Measurements from ENCODE around the gene RPP25.
"Not testable (repeated sequence)": the region's sequence is repeated elsewhere in the genome, so short reads cannot be mapped to it uniquely, and the experiment has no call there.

The RPP25 gene

DNA sequence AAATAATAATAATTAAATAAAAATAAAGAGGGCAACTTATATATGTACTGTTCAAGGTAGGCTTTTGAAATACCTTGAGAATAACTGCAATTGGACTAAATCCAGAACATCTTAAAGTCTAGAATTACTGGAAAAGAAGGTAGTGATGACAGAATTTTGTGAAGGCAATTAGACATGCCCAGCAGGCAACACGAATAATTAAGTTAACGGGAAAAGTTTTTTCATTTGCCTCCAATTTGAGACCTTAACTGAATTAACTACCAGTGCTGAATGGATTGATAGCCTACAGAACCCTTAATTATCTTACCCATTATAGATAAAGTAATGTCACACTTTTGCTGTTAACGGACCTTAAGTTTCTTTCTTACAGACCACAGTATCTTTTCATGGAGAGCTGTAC, 32.0 kb downstream of the RPP25 start:
- TF ChIP-seq SP7 (tag by site-specific recombination; IDR thresholded peaks at IDR 0.05), result peak; percentile 60
- no peak for TF ChIP-seq ZSCAN18 (tag by site-specific recombination; IDR thresholded peaks at IDR 0.05)
- TF ChIP-seq, protein P1, sequence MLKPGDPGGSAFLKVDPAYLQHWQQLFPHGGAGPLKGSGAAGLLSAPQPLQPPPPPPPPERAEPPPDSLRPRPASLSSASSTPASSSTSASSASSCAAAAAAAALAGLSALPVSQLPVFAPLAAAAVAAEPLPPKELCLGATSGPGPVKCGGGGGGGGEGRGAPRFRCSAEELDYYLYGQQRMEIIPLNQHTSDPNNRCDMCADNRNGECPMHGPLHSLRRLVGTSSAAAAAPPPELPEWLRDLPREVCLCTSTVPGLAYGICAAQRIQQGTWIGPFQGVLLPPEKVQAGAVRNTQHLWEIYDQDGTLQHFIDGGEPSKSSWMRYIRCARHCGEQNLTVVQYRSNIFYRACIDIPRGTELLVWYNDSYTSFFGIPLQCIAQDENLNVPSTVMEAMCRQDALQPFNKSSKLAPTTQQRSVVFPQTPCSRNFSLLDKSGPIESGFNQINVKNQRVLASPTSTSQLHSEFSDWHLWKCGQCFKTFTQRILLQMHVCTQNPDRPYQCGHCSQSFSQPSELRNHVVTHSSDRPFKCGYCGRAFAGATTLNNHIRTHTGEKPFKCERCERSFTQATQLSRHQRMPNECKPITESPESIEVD (tag by site-specific recombination; IDR thresholded peaks at IDR 0.05), result peak; percentile 61; the same call in 1 of the 2 replicates
- Histone ChIP-seq H3K4me1 (ENCODE audit: control insufficient read depth, insufficient read depth, low read length) (no peaks in the 10 kb centered on the region), H3K9me3 (ENCODE audit: control insufficient read depth, insufficient read depth, low read depth, low read length) (no peaks in the 10 kb centered on the region), H3K27ac (ENCODE audit: extremely low read depth, low read depth, low read length) (no peak overlapping the region), H3K36me3 (ENCODE audit: control insufficient read depth in 2 of 2, insufficient read depth in 1 of 2, low read length in 2 of 2) (peaks cover 84 to 91% of the 10 kb centered on the region in 2 experiments), H3K4me3 (ENCODE audit: low read depth, low read length) (no peak overlapping the region)
- ChIA-PET CTCF (interaction anchor here (1.3 to 2.5 kb wide), 2 partner anchors 23 to 153 kb away, joined by 5 to 6 read pairs; no protein-coding TSS in a partner anchor), POLR2A (interaction anchor here (1.3 to 1.6 kb wide), 2 partner anchors 27 to 32 kb away, joined by 3 read pairs; partner anchors contain the start of gene RPP25)

GRCh38 chr15:74920456-74920855, 36.1 kb downstream of the RPP25 start:
- POLR2A ChIA-PET, result interaction anchor here (2.0 kb wide), 1 partner anchor 14 kb away, joined by 10 read pairs; the partner anchor contains the start of gene FAM219B
- peaks cover 85 to 93% of the 10 kb centered on the region in 2 experiments for H3K36me3 ChIP-seq (ENCODE audit: control insufficient read depth in 2 of 2, insufficient read depth in 1 of 2, low read length in 2 of 2)
- H3K27ac ChIP-seq (ENCODE audit: extremely low read depth, low read depth, low read length), result no peak overlapping the region
- H3K4me3 ChIP-seq (ENCODE audit: low read depth, low read length), result no peak overlapping the region
- TF ChIP-seq ZNF394 (tag by site-specific recombination; IDR thresholded peaks at IDR 0.05; ENCODE audit: borderline replicate concordance), result no peak
- TF ChIP-seq, protein P2, sequence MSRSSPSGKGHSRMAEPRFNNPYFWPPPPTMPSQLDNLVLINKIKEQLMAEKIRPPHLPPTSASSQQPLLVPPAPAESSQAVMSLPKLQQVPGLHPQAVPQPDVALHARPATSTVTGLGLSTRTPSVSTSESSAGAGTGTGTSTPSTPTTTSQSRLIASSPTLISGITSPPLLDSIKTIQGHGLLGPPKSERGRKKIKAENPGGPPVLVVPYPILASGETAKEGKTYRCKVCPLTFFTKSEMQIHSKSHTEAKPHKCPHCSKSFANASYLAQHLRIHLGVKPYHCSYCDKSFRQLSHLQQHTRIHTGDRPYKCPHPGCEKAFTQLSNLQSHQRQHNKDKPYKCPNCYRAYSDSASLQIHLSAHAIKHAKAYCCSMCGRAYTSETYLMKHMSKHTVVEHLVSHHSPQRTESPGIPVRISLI (tag by site-specific recombination; IDR thresholded peaks at IDR 0.05), result no peak
- TF ChIP-seq ZNF274 (IDR thresholded peaks at IDR 0.05; ENCODE audit: low read length), result no peak
- no peak for TF ChIP-seq ZNF274 (tag by site-specific recombination; IDR thresholded peaks at IDR 0.05; ENCODE audit: borderline replicate concordance)
- no peak for TF ChIP-seq TRIM28 (IDR thresholded peaks at IDR 0.05; ENCODE audit: borderline replicate concordance, low read length)
- CTCF ChIA-PET, result interaction anchor here (0.6 to 2.3 kb wide), 6 partner anchors 10 to 131 kb away, joined by 3 to 14 read pairs (median 5); no protein-coding TSS in a partner anchor
- no peaks in the 10 kb centered on the region for H3K4me1 ChIP-seq (ENCODE audit: control insufficient read depth, insufficient read depth, low read length)
- H3K9me3 ChIP-seq (ENCODE audit: control insufficient read depth, insufficient read depth, low read depth, low read length), result no peaks in the 10 kb centered on the region

DNA sequence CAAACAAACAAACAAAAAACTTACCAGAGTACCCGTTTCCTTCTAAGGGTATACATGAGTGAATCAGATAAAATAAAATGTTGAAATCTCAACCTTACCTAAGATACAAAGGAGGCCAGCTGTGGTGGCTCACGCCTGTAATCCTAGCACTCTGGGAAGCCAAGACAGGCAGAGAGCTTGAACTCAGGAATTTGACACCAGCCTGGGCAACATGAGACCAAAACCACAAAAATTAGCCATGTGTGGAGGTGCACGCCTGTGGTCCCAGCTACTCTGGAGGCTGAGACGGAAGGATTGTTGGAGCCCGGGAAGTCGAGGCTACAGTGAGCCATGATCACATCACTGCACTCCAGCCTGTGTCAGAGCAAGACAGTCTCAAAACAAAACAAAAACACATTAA, 38.9 kb downstream of the RPP25 start:
- TF ChIP-seq ZNF394 (tag by site-specific recombination; IDR thresholded peaks at IDR 0.05; ENCODE audit: borderline replicate concordance), result peak; percentile 33; the same call in 1 of the 2 replicates
- 0 out of 2 replicates have a peak, but pooled peaks have one; percentile 42 for TF ChIP-seq ZNF600 (tag by site-specific recombination; IDR thresholded peaks at IDR 0.05)
- TF ChIP-seq ZNF658 (tag by site-specific recombination; IDR thresholded peaks at IDR 0.05), result no peak
- POLR2A ChIA-PET, result interaction anchor here (0.9 kb wide), 1 partner anchor 11 kb away, joined by 3 read pairs; the partner anchor contains the start of gene FAM219B
- H3K36me3 ChIP-seq (ENCODE audit: control insufficient read depth in 2 of 2, insufficient read depth in 1 of 2, low read length in 2 of 2), result peaks cover 85 to 87% of the 10 kb centered on the region in 2 experiments
- no peaks in the 10 kb centered on the region for H3K4me1 ChIP-seq (ENCODE audit: control insufficient read depth, insufficient read depth, low read length)
- no peak overlapping the region for H3K4me3 ChIP-seq (ENCODE audit: low read depth, low read length)
- 0 out of 2 replicates have a peak overlapping the region, but pooled peaks have one; percentile 14 for H3K27ac ChIP-seq (ENCODE audit: extremely low read depth, low read depth, low read length)
- no peaks in the 10 kb centered on the region for H3K9me3 ChIP-seq (ENCODE audit: control insufficient read depth, insufficient read depth, low read depth, low read length)
- CTCF ChIA-PET, result interaction anchor here (0.7 to 2.1 kb wide), 2 partner anchors 16 to 17 kb away, joined by 4 to 8 read pairs; no protein-coding TSS in a partner anchor

- H3K36me3 ChIP-seq (ENCODE audit: control insufficient read depth in 2 of 2, insufficient read depth in 1 of 2, low read length in 2 of 2), result peaks cover 70 to 71% of the 10 kb centered on the region in 2 experiments
- not testable (repeated sequence) for H3K4me1 ChIP-seq (ENCODE audit: control insufficient read depth, insufficient read depth, low read length); H3K27ac ChIP-seq (ENCODE audit: extremely low read depth, low read depth, low read length); H3K9me3 ChIP-seq (ENCODE audit: control insufficient read depth, insufficient read depth, low read depth, low read length); H3K4me3 ChIP-seq (ENCODE audit: low read depth, low read length)
- POLR2A ChIA-PET, result interaction anchor here (0.7 kb wide), 1 partner anchor 24 kb away, joined by 3 read pairs; the partner anchor contains the start of gene COX5A
- CTCF ChIA-PET, result interaction anchor here (0.5 to 3.0 kb wide), 2 partner anchors 12 to 63 kb away, joined by 3 to 13 read pairs; no protein-coding TSS in a partner anchor
Measured at GRCh38 chr15:74913799-74914198, 42.8 kb downstream of the RPP25 start.

Measured in HEK293 (cell line).